GM12892 (cell line): ENCODE results near the gene LRRC8C.

Source experiments
- POLR2A ChIP-seq: IDR thresholded peaks from 2 replicates; pipeline ENCODE4 v1.6.1; 2011; ENCODE audit warnings: low read depth, low read length, control low read depth
- POLR2AphosphoS5 ChIP-seq: IDR thresholded peaks from 2 replicates; pipeline ENCODE4 v1.6.1; 2011; ENCODE audit warnings: low read depth, low read length, control low read depth
- TAF1 ChIP-seq: IDR thresholded peaks from 2 replicates; pipeline ENCODE4 v1.6.1; 2011; ENCODE audit warnings: low read depth, mild to moderate bottlenecking, control low read depth, low read length, borderline replicate concordance

DNA sequence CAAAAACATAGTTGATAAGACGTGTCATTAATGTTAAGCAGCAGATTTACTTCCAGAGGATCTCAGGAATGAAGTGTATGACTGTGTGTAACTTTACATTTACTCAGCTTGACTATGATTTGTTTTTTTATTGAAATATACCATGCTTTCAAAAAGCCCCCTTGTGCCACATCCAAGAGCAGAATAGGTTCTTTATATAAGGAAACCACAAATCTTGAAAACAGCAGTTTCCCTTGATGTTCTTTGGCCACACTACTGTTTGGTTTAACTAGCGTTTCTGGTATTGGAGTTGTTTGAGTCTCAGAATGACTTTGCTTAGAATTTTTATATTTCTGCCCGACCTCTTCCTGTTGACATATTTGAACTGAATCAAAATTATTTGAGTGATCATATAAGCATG, 25.0 kb downstream of the LRRC8C start:
- TF ChIP-seq POLR2AphosphoS5 (no peak), POLR2A (no peak), TAF1 (no peak)
